NCI-H1417 treated with DMSO at 0.1 percent for 48 hours (cell line): Measurements from ENCODE around the gene PITPNC1.
A peak's percentile ranks its signal among the peaks of the same experiment; 100 is the strongest.
"Not testable (repeated sequence)": the region's sequence is repeated elsewhere in the genome, so short reads cannot be mapped to it uniquely, and the experiment has no call there.

Experiments
- DNase-seq: peaks from one replicate; lab custom pipeline; 2025; lab: John Stamatoyannopoulos, UW

The PITPNC1 gene

DNA sequence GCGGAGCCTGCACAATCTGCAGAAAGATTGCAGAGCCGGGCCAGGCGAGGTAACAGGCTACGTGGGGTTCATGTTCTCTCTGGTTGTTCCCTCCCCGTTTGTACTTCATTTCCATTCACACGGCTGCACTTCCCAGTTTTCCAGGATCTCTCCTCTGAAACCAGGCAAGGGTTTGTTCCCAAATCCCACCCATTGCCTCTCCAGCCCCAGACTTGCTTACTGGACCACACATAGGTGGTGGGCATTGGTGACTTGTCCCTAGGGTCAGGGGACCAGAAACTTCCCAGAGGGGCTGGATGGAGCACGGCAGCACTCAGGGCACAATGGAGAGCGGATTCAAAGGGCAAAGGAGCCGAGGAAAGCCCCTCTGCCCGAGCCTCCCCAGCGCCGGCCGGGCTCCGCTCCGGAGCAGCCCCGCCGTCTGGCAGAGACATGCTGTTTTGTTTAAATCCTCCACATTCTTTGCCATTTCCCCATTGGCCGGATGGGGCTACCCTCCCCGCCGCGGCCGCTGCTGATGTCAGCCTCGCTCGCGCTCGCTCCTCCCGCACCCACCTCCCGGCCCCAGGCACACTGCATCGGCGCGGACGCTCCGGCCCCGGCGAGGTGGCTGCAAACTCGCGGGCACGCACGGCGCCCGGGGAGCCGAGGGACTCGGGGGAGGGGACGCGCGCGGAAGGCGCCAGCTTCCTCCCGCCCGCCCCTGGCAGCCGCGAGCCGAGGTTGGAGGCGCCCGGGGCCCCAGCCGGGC is at the start of gene PITPNC1:
Gene PITPNC1 (plus strand): TSS at position 545 of the 751 bp plus-strand sequence.
- DNase-seq = peak; percentile 18

DNA sequence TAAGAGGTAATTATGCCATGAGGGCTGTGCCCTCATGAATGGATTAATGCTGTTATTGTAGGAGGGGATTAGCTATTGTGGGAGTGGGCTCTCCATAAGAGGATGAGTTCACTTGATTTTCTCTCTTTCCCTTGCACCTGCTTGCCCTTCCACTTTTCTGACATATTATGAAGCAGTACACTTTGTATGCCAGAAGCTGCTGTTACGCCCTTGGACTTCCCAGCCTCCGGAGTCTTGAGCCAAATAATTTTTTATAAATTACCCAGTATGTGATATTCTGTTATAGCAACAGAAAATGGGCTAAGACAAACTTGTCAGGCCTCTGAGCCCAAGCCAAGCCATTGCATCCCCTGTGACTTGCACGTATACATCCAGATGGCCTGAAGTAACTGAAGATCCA is 49.1 kb upstream of the PITPNC1 start:
- no peak for DNase-seq

DNA sequence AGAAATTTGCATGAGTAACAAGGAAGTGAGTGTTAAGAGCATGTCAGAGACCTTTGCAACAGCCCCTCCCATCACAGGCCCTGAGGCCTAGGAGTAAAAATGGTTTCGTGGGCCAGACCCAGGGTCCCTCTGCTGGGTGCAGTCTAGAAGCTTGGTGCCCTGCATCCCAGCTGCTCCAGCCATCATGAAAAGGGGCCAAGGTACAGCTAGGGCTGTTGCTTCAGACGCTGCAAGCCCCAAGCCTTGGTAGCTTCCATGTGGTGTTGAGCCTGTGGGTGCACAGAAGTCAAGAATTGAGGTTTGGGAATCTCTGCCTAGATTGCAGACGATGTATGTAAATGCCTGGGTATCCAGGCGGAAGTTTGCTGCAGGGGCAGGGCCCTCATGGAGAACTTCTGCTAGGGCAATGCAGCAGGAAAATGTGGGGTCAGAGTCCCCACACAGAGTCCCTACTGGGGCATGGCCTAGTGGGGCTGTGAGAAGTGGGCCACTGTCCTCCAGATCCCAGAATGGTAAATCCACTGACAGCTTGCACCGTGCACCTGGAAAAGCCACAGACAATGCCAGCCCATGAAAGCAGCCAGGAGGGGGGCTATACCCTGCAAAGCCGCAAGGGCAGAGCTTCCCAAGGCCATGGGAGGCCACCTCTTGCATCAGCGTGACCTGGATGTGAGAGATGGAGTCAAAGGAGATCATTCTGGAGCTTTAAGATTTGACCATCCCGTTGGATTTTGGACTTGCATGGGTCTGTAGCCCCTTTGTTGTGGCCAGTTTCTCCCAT is 45.5 kb upstream of the PITPNC1 start:
- DNase-seq = not testable (repeated sequence)

DNA sequence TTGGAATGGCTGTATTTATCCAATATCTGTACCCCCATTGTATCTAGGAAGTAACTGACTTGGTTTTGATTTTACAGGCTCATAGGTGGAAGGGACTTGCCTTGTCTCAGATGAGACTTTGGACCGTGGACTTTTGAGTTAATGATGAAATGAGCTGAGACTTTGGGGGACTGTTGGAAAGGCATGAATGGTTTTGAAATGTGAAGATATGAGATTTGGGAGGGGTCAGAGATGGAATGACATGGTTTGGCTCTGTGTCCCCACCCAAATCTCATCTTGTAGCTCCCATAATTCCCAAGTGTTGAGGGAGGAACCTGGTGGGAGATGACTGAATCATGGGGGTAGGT is 44.9 kb upstream of the PITPNC1 start:
- not testable (repeated sequence) for DNase-seq

DNA sequence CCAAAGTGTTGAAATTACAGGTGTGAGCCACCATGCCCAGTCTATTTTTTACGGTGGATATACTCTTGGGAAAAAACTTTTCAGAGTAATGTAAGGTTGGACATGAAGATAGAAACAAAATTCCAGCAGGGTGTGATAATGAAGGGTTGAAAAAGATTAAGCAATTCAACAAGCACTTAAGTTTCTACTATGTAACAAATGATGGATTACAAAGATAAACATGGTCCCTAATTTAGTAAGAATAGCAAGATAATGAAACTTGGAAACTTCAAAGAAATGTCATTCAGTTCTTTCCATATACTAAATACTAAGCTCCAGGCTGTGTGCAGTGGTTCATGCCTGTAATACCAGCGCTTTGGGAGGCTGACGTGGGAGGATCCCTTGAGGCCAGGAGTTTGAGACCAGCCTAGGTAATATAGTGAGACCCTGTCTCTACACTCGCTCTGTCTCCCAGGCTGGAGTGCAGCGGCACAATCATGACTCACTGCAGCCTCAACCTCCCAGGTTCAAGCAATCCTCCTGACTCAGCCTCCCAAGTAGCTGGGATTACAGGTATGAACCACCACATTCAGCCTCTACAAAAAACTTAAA is 41.7 kb upstream of the PITPNC1 start:
- no peak for DNase-seq

DNA sequence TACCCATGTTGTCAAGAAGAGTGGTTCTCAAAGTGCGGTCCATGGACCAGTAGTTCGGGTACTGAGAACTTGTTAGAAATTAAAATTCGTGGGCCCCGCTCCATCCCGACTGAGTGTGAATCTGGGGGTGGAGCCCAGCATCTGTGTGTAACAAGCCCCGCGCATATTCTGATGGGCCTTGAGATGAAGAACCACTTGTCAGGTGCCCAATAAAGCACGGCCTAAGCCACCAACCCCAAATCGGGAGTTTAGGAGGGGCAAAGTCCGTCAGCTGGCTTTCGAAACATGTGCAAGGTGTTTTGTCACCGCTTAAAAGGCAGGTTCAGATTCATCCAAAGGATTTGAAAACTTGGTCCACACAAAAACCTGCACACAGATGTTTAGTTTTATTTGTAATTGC is 40.2 kb upstream of the PITPNC1 start:
- DNase-seq = no peak

DNA sequence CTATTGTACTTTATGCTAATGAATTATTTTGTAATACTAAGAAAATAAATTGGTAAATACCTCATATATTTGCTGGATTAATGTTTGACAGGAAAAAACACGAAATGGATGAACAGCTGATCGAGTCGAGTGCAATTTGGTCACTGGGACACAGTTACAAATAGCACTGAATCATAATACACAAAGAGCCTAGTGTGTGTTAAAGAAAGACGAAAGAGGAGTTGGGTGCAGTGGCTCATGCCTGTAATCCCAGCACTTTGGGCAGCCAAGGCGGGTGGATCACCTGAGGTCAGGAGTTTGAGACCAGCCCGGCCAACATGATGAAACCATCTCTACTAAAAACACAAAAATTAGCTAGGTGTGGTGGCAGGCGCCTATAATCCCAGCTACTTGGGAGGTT is 38.7 kb upstream of the PITPNC1 start:
- DNase-seq = not testable (repeated sequence)

DNA sequence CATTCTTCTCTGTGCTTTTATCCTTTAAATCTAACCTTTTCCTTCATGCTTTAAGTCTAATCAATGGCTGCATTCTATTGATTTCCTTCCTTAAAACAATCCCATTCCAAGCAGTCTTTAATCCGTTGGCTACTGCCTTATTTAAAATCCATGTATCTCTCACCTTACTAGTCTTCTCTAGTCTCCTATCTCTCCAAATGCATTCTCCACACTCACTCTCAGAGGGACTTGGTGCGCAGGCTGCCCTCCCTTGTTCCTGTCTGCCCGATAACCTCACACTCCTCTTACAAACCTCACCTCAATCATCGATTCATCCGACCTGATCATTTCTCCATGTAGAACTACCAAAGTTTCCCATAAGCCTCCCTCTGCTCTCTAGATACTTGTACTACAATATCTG is 33.8 kb upstream of the PITPNC1 start:
- no peak for DNase-seq

DNA sequence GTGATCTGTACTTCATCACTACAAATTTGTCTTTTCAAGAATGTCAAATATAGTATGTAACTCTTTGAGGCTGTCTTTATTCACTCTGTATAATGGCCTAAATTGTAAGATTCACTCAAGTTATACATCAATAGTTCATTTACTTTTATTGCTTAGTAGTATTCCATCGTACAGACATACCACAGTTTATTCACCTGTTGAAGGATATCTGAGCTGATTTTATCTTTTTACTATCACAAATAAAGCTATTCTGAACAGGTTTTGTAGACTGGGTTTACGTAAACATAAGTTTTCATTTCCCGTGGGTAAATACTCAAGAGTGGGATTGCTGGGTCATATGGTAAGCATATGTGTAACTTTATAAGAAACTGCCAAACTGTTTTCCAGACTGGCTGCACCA is 29.3 kb upstream of the PITPNC1 start:
- no peak for DNase-seq

DNA sequence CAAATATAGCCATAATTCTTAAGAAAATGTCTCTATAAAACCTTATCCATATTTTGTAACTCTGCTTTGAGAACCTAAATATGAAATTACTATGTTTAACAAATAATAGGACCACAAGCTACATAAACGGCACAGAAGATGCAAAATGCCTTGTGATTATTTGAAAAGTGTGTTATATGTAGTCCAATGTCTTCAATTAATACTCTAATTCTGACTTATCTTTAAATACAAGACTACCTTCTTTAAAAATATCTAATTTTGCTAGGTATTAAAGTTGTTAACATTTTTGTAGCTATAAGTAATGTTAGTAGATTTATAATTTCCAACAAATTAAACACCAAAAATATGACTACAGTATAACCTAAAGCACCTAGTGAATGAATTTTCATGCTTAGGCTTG is 27.7 kb upstream of the PITPNC1 start:
- no peak for DNase-seq

DNA sequence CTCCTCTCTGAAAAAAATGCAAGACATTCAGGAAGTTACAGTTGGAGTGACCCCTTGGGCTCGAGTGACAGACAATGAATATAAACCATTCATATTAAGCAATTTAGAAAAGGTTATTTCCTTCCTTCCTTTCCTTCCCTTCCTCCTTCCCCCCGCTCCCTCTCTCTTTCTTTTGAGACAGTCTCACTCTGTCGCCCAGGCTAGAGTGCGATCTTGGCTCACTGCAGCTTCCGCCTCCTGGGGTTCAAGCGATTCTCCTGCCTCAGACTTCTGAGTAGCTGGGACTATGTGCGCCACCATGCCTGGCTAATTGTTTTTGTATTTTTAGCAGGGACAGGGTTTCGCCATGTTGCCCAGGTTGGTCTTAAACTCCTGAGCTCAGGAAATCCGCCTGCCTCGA is 23.9 kb upstream of the PITPNC1 start:
- DNase-seq = no peak

DNA sequence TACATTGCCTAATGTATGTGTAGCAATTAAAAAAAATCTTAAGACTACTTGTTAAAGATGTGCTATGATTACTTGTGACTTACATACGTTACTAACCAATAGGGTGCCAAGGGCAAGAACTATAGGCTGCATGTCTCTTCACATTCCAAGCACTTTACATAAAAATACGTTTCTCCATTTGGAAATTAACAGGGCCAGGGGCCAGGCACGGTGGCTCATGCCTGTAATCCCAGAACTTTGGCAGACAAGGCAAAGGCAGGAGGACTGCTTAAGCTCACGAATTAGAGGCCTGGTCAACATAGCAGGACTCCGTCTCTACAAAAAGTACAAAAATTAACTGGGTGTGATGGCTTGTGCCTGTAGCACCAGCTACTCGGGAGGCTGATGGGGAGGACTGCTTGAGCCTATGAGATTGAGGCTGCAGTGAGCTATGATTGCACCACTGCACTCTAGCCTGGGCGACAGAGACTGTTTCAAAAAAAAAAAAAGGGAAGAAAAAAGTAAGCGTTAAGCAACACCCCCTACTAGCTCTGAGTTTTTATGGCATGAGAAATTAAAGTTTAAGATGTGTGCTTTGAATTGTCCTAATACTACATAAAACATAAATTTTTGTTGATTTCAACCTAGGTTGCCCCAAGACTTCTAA is 23.0 kb upstream of the PITPNC1 start:
- no peak for DNase-seq

DNA sequence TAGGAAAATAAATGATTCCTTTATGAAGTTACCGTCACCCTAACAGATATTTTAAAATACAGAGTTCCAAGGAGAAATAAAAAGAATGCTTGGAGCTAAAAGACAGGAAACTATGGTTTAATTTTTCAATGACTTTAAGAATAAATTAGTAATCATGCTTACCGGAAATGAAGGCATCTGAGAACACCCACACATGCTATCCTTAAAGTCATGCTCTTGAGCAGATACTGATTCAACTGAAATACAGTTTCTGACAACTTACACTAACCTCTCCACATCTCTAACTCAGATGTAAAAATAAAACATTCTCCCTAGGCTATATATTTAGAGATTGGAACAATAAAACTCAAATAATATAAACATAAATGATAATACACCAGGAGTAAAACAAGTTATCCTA is 18.5 kb upstream of the PITPNC1 start:
- DNase-seq = no peak

DNA sequence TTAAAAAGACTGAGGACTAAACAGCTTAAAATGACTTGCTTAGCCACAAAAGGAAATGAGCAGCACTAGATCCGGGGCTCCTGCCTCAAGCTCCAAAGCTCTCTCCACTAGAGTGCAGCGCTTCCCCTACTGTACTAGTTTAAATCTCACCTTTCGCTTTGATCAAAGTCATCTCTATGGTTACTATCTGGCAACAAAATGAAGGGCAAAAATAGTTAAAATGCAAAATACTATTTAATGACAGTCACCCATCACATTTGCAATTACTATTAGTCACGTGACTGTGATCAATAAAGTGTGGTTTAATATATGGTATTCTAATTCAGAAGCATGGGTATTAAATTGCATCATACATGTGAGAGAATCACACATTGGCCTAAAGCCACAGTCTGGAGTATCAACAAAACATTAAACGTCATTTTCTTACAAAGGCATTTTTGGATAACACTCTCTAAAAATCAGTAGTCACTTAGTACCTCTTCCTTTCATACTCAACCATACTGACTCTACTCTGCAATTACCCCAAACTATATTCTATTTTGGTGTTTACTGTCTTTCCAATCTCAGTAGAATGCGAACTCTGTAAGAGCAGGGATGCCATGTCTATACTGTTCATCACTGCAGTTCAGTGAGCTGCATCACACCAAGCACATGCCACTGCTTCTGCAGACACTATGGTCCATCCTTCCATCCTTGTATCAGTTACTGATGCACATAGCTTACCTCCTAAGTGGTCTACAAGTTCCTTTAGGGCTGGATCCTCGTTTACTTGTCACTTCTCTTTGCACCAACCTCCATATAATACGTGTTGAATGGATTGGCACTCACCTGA is 16.9 kb upstream of the PITPNC1 start:
- no peak for DNase-seq

DNA sequence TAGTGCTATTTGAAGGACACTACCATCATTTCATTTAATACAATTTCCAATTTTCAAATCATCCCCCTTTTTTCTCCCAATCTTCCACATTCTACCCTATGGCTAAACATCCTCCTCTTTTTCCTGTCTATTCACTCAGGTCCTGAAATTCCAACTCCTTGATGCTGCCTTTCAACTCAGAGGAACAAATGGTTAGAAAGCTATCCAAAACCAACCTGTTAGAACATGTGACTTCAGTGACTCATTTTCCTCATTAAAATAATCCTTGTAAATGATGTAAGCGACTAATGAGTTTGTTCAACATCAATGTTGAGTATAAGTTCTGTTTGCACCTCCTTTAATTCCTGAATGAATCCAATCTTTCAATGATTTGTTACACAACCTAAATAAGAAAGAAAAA is 16.2 kb upstream of the PITPNC1 start:
- no peak for DNase-seq

DNA sequence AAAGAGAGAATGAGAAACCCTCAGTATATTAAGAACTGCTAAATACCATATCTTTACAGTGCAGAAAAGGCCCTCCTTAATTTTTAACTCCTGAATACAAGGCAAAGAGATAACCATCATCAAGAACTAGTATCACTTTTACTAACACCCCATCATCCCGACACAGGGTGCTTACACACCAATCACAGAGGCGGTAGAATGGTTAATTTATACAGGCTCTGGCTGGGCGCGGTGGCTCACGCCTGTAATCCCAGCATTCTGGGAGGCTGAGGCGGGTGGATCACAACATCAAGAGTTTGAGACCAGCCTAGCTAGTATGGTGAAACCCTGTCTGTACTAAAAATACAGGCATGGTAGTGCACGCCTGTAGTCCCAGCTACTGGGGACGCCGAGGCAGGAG is 14.9 kb upstream of the PITPNC1 start:
- DNase-seq = no peak

DNA sequence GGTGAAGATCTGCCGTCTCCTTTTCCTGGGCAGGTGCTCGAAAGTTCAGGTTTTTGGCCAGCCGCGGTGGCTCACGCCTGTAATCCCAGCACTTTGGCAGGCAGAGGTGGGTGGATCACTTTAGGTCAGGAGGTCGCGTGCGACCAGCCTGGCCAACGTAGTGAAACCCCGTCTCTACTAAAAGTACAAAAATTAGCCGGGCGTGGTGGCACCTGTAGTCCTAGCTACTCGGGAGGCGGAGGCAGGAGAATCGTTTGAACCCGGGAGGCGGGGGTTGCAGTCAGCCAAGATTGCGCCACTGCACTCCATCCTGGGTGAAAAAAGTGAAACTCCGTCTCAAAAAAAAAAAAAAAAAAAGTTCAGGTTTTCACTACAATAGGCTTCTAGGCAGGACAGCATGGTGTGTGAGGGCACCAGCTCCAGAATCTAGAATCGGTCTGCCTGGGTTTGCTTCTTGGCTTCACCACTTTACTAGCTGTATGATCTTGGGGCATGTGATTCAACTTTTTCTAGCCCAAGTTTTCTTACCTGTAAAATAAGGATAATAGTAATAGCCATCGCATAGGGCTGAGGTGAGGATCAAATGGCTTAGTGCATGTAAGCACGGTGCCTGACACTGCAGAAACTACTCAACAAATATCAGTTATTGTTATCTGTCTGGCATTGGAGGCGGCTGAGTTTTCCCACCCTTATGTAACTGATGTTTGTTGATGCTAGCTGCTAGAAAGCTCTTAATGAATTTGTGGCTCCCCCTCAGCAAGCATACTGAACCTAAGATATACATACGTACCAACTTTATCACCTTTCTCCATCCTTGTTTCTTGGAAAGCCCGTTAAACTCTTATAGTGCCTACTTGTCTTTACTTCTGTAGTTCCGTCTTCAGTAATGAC is 12.0 kb upstream of the PITPNC1 start:
- DNase-seq = no peak

DNA sequence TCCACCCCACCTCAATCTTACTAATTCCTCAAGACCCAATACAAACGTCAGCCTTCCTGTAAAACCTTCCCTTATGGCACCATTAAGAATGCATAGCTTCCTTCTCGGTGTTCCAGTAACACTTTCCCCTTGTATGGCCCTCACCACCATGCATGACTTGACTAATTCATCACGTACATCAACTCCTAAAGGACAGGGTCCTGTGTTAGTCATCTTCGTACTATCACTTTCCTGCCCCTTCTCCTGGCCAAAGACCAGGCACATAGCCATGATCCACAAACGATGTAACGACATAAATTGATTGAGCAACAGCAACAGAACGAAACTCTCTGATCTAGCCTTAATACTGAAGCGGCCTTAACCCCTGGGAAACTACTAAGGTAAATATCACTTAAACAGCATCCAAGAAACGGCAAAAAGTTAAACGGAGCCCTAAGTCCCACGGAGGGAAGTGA is 11.3 kb upstream of the PITPNC1 start:
- no peak for DNase-seq

DNA sequence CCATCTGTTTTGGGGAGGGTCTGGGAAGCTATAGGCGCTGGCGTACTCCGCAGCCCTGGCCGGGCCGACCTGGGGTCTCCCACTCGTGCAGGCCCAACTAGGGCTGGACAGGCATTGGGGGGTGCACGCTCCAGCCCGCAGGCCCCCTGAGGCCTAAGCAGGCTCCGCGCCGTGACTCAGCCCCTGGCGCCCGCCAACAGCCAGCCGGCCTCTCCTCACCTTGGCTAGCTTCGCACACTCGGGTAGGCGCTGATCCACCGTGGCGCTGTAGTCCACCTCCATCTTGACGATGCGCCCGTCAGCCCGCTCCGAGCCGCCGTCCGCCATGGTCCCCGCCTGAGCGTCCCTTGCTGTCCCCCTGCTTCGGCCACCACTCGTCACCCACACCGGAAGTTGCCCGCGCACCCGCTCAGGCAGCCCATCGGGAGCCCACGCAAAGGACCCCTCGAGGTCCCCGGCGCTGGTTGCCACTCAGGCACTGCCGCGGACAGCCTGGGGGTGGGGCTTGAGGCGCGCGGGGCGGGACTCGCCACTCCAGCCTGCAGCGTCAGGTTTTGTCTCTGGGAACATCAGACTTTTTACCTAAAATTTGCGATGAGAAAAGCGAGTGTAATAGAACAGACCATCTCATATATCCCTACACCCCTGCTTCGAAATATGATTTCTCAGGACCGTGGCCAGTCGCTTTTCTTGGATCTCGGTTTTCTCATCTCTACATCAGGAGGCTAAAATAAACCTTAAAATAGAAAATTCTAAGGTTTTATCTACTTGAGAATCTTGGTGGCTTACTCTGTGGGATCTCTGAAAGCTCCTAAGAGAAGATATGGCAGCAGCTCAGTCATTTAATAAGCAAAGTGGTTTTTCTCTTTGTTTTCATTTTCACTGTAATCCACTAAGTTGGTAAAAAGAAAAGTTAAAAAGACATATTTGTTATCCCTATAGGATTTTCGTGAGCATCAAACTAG is 10.6 kb upstream of the PITPNC1 start, which contains the start of gene PSMD12:
Gene PSMD12 (minus strand): TSS at position 385 of the 965 bp plus-strand sequence. CDS start 58 bp downstream, at position 327.
- DNase-seq = peak; percentile 26
